Liver (tissue), 3 donors: ENCODE measurements around the gene ABHD14A.
"Not testable (repeated sequence)": the region's sequence is repeated elsewhere in the genome, so short reads cannot be mapped to it uniquely, and the experiment has no call there.

Source experiments
- CTCF ChIP-seq: fragments of 150-350 bp; IDR thresholded peaks from 2 replicates; pipeline ENCODE4 v1.5.1; 2017; ENCODE audit warnings: improper control_type of control experiment, low read depth, low read length; ENCODE audit not compliant: missing input control
- EGR1 ChIP-seq, 2 donors: IDR thresholded peaks; 2 replicates each; pipeline ENCODE4 v1.6.1; 2016 to 2018; ENCODE audit warnings: antibody characterized with exemption in 2 of 2, low read depth in 2 of 2
- JUND ChIP-seq, 2 donors: IDR thresholded peaks; 2 replicates each; pipeline ENCODE4 v1.6.1; 2016; ENCODE audit warnings: antibody characterized with exemption in 2 of 2
- MAX ChIP-seq: IDR thresholded peaks from 2 replicates; pipeline ENCODE4 v1.6.1; 2016; ENCODE audit warnings: antibody characterized with exemption
- NR2F2 ChIP-seq: IDR thresholded peaks from 2 replicates; pipeline ENCODE4 v1.6.1; 2016; ENCODE audit warnings: antibody characterized with exemption
- RAD21 ChIP-seq, 2 donors: IDR thresholded peaks; 2 replicates each; pipeline ENCODE4 v1.6.1; 2016; ENCODE audit warnings: antibody characterized with exemption in 2 of 2, mild to moderate bottlenecking in 2 of 2
- SP1 ChIP-seq: IDR thresholded peaks from 2 replicates; pipeline ENCODE4 v1.6.1; 2018; ENCODE audit warnings: antibody characterized with exemption, mild to moderate bottlenecking
- TAF1 ChIP-seq: conservative IDR thresholded peaks from 2 replicates; pipeline ENCODE4 v1.6.1; 2016; ENCODE audit warnings: antibody characterized with exemption, mild to moderate bottlenecking
- ZBTB33 ChIP-seq: IDR thresholded peaks from 2 replicates; pipeline ENCODE4 v1.6.1; 2016; ENCODE audit warnings: antibody characterized with exemption
- TF ChIP-seq, protein P1 (sequence below): IDR thresholded peaks from 2 replicates; pipeline ENCODE4 v1.6.1; 2016; ENCODE audit warnings: antibody characterized with exemption, mild to moderate bottlenecking
- donor health status: healthy.
- donor health status: healthy.

DNA sequence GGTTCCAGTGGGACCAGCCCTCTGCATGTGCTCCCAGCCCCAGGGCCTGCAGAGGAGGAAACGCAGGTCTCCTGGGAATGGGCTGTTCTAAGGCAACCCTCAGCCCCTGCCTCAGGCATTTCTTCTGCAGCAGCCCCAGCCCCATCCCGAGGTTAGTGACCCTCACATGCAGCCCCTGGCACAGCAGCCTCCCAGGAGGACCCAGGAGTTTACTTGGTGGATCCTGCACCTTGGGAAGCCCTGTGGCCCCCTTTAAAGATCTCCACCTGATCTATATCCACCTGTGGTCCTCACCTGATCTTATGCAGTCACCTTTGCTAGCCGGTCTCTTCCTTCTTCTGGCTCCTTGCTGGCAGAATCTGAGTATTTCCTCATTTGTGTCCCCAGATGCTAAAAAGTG is 45.9 kb upstream of the ABHD14A start:
- not testable (repeated sequence) for TF ChIP-seq NR2F2; SP1; RAD21 (IDR thresholded peaks at IDR 0.05); CTCF; TAF1; ZBTB33; JUND (IDR thresholded peaks at IDR 0.05); MAX; EGR1 (IDR thresholded peaks at IDR 0.05; ENCODE audit: low read depth in 2 of 2)
- TF ChIP-seq, protein P1, sequence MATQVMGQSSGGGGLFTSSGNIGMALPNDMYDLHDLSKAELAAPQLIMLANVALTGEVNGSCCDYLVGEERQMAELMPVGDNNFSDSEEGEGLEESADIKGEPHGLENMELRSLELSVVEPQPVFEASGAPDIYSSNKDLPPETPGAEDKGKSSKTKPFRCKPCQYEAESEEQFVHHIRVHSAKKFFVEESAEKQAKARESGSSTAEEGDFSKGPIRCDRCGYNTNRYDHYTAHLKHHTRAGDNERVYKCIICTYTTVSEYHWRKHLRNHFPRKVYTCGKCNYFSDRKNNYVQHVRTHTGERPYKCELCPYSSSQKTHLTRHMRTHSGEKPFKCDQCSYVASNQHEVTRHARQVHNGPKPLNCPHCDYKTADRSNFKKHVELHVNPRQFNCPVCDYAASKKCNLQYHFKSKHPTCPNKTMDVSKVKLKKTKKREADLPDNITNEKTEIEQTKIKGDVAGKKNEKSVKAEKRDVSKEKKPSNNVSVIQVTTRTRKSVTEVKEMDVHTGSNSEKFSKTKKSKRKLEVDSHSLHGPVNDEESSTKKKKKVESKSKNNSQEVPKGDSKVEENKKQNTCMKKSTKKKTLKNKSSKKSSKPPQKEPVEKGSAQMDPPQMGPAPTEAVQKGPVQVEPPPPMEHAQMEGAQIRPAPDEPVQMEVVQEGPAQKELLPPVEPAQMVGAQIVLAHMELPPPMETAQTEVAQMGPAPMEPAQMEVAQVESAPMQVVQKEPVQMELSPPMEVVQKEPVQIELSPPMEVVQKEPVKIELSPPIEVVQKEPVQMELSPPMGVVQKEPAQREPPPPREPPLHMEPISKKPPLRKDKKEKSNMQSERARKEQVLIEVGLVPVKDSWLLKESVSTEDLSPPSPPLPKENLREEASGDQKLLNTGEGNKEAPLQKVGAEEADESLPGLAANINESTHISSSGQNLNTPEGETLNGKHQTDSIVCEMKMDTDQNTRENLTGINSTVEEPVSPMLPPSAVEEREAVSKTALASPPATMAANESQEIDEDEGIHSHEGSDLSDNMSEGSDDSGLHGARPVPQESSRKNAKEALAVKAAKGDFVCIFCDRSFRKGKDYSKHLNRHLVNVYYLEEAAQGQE, result not testable (repeated sequence)
